Measurements from ENCODE around the gene CIDEA.

The CIDEA gene

GRCh38 chr18:12302391-12303147, 48.4 kb downstream of the CIDEA start:
- DNase-seq: no peak

DNA sequence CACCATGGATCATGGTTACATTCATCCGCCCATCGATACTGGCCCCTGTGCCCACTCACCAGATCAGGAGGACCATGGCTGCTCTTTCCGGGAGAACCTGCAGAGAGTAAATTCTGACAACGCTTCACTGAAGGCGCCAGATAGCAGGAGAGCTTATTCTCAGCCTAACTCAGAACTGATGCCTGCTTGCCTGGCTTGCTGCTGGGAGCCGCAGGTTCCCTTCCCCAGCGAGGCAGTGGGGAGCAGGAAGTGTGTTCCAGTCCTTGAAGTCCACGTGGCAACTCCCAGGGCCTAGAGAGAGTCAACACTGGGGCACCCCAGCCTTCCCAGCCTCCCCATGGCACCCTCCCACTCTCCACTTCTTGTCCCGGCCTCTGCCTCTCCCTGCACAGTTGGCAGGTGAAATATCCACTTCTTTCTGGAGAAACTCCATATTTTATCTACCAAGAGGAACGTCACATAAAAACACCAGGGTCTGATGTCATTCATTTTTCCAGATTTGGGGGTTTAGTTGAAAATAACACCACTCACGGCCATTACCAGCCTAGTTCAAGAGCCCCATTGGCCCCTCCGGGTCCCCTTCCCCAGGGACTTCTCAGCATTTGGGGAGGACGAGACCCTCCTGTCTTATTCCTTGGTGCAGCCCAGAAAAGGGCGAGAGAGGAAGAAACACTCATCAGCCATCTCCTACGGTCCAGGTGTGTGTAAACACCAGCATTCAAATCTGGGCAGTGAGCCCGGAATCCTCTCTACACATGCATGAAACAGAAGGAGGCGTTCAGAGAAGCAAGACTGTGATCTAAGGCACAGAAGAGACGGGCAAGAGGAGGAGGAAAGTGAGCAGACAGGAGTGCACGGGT, 50.4 kb downstream of the CIDEA start:
- DNase-seq: no peak

- no peak for DNase-seq
Measured at GRCh38 chr18:12305211-12305610, 51.0 kb downstream of the CIDEA start.

DNA sequence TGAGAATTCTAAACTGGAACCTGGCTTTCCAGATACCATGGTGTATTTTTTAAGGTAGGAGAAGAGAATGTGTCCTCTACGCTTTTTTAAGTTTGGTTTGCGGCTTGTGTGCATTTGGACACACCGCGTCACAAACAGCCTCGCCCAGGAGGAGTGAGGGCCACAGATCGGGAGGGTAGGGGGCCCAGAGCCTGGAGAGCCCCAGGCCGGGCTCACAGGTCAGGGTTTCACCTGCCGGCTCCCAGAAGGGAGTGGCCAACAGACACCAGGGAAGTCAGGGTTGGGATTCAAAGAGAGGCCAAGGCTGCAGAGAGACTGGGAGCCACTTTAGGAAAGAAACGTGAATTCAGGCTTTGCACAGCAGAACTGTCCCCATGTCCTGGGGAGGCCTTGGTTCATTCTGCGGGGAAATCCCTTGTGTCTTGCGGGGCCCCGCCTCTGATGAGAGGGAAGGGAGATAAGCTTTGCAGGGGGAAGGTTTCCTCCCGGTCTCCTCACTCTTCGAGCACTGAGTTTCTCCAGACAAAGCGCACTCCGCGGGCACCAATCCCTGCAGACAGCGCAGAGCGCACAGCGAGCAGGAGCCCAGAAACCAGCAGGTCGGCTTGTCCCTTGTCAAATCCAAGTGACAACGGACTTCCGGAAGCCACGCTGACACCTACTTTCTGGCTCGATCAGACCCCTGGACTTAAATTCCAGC, 51.9 kb downstream of the CIDEA start:
- no peak for DNase-seq

DNA sequence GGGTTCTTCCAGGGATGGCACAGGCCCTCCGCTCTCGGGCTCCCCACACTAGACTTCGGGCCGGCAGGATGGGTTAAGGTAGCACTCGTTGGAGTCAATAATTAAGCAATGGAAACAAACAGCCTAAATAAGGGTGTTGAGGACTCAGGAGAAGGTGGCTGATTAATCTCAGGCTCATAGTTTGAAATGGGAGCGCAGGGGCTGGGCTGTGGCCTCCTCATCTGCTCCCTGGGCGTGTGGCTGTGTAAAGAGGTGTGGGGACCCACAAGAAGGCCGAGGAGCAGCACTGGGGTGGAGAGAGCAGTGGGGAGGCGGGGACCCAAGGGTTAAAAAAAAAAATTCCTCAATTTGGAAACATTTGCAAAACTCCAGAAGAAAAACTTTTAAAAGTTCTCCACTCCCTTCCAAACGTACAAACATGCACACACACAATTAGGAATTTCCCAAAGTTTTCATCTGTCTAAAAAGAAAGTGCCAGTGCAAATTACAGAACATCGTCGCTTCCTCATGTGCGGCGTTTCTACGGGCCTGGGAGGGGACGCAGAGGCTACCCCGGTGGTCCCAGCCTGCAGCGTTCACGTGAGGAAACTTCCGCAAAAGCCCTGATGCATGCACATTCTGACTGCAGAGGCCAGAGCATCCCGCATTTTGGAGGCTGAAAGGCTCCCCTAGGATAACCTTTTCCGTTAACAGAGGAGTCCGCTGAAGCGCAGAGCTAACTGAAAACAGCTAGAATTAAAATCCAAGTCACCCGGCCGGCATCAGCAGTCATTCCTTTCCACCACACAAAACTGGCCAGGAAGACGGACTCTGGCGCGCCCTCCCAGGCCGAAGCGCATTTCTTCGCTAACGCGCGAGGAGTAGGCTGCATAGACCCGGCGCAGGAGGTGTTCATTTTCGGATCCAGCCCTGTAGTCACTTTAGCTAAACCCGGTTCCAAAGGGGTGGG, 52.9 kb downstream of the CIDEA start:
- DNase-seq: peak; percentile 30

DNA sequence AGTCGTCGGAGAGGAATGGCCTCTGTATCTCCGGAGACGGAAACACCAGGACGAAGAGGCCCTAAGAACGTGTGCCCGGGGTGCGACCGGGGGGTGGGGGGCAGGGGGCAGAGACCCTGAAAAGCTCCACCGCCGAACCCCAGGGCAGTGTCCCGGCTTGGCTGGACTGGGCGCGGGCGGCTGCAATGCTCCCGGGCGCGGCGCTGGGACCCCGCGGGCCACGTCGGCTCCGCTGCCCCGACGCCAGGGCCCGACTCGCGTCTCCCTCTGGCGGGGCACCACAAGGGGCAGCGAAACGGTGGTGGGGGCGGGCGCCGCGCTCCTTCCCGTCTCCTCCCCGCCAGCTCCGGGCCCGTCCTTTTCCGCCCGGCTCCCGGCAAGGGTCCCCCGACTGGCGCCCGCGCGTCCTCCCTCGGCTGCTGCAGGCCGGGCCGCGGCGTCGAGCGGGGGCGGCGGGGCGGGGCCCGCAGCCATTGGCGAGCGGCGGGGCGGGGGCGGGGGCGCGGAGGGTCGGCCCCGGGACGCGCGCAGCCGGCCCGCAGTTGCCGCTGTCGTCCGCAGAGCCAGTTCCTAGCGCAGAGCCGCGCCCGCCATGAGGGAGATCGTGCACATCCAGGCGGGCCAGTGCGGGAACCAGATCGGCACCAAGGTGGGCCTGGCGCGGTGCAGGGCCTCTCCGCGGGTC, 53.7 kb downstream of the CIDEA start, which contains the start of gene TUBB6:
TSS of gene TUBB6 (plus strand) at position 541 of the 685 bp plus-strand sequence. CDS start at position 593, 52 bp downstream.
- DNase-seq: peak; percentile 30

- peak; percentile 64 for DNase-seq
Measured at GRCh38 chr18:12308386-12309100, 54.4 kb downstream of the CIDEA start.

GRCh38 chr18:12309683-12310198, 55.6 kb downstream of the CIDEA start:
- no peak for DNase-seq

DNA sequence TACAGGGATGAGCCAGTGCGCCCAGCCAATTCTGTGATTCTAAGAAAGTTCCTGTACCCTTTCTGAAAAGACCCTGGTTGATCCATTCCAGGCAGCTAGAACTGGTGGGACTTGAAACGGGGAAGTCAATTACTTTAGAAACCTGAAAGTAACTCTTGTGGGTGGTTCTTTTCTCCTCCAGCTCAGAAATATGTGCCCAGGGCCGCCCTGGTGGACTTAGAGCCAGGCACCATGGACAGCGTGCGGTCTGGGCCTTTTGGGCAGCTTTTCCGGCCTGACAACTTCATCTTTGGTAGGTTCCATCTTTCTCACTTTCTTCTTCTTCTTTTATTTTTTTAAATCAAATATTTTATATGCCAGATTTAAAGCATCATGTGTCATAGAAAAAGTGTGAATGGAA, 56.6 kb downstream of the CIDEA start:
- no peak for DNase-seq

GRCh38 chr18:12312976-12313375, 58.8 kb downstream of the CIDEA start:
- no peak for DNase-seq

DNA sequence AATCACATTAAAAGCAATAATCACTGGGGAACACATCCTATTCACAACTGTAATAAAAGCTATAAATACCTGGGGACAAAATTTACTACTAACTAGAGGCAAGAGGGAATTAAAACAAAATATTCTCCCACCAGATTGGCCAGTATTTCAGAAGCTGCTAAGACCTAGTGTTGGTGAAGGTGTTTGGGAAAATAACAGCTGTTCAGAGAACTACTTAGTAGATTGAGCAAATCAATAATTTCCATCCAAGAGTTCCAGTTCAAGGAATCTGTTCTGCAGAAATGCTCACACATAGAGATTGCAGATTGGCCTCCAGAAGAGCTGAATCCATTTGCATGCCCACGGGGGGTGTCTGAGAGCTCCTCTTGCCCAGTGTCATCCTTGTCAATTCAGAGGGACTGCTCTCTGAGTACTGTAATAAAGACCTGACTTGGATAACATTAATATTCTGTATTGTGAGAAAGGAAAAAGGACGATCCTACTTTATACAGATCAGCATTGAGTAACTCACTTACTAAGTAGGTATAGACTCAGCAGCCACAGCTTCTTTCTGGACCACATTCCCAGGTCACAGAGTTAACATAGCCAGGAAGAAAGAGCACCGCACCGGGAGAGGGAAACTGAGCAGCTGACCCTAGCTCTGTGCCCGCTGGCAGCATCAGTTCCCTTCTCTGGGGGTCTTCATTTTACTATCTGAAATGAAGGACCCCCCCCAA, 59.5 kb downstream of the CIDEA start:
- no peak for DNase-seq

DNA sequence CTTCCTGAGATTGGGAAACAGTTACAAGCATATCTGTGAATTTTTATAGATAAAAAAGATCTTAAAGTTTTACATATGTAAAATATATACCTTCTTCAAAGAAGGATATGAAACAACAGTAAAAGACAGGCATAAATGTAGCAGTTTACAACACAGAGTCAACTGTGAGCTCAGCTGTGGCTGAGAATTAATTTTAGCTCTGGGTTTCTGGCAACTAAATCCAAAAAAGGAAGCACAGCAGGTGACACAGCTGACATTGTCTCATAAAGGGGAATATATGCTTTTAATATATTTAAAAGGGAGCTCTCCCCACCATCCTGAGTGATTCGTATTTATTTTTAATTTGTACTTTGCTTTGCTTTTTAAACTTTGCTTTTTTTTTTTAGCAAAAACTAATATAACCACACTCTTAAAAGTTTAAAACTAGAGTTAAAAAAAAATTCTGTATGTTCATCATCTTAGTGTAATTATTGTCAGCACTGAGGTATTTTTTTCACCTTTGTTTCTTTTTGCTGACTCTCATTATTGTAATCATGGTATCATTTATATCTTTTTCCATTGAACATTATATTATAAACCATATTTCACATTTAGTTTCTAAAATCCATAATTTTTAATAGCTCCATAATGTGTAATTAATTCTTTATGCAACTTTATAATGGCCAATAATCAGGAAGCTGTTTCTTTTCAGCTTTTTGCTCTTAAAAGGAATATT, 60.6 kb downstream of the CIDEA start:
- DNase-seq: no peak

GRCh38 chr18:12315490-12315889, 61.3 kb downstream of the CIDEA start:
- DNase-seq: no peak

GRCh38 chr18:12315911-12316310, 61.8 kb downstream of the CIDEA start:
- no peak for DNase-seq

DNA sequence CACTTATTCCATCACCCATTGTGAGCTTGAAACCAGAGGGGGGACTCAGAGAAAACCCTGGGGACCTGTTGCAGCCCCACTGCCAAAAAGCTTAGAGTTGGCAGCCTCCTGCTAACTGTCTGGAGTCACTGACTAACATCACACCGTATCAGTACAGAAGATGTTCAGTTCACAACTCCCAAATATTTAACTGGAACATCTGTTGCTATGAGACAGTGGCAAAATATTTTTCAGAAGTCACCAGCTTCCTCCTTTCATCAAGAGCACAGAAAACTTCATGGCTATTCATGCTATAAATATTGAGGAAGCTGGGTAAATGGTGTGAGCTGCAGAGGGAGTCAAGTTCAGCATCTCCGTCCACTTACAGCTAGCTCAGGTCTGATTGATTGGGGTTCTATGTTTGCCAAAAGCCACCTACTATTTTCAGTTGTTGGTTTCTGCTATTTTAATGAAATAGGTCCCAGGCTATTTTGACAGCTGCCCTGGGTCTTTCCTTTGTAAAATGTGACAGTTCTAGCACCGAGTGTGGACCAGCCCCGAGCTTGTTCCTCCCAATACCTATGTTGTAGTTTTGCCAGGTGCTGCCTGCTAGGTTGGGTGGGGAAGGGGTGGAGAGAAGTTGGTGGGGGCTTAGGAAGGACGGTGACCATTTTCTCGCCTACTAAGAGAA, 63.6 kb downstream of the CIDEA start:
- no peak for DNase-seq

DNA sequence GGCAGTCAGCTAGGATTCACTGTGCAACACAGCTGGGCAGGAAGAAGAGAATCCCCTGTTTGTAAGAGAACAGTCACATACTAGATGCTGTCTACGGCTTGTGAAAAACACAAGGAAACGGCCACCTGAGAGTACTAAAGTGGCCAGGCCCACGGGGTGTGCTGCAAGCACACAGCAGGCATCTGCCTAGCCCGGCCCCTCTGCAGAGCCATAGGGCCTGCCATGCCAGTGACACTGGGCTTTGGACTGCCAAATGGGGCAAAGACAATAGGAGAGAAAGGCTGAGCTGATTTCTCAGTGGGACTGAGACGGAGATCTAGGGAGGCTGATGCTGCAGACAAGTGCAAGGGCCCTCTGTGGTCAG, 64.2 kb downstream of the CIDEA start:
- no peak for DNase-seq

DNA sequence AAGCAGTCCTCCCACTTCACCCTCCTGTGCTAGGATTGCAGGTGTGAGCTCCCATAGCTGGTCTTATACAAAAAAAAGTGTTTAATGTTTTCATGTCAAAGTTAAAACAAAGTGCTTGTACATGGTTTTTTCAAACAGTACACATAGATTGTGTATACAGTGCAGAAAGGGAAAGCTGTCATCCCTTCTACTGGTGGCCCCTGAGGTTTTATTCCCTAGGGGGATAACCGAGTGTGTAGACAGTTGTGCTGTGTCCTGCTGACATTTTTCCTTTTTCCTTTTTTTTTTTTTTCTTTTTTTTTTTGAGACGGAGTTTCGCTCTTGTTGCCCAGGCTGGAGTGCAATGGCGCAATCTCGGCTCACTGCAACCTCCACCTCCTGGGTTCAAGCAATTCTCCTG, 64.7 kb downstream of the CIDEA start:
- DNase-seq: no peak

DNA sequence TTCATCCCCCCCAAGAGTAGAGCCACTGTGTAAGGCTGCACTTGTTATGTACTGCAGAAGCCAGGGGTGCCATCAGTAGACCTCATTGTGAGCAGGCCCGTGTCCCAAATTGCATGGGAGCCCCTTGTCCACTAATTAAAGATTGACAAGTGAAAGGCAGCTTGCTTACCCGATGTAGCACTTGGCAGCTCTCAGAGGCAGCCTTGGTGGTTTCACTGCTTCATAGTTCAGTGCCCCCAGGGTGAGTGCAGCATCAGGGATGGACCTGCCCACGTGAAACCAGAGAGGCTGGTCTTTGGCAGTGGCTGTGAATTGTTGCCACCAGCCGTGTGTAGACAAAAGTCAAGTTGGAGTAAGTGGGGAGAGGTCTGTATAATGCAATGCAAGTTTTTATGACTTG, 67.2 kb downstream of the CIDEA start:
- DNase-seq: no peak

Data from CD4-positive, alpha-beta T cell treated with Interferon gamma for 1 hour (primary cell).